NCI-H2196 (cell line): ENCODE measurements around the gene PITPNM1.
"Not testable (repeated sequence)": the region's sequence is repeated elsewhere in the genome, so short reads cannot be mapped to it uniquely, and the experiment has no call there.

Experiments
- DNase-seq: peaks from one replicate; lab custom pipeline; 2025; ENCODE audit not compliant: unreplicated experiment; lab: John Stamatoyannopoulos, UW

Gene PITPNM1

DNA sequence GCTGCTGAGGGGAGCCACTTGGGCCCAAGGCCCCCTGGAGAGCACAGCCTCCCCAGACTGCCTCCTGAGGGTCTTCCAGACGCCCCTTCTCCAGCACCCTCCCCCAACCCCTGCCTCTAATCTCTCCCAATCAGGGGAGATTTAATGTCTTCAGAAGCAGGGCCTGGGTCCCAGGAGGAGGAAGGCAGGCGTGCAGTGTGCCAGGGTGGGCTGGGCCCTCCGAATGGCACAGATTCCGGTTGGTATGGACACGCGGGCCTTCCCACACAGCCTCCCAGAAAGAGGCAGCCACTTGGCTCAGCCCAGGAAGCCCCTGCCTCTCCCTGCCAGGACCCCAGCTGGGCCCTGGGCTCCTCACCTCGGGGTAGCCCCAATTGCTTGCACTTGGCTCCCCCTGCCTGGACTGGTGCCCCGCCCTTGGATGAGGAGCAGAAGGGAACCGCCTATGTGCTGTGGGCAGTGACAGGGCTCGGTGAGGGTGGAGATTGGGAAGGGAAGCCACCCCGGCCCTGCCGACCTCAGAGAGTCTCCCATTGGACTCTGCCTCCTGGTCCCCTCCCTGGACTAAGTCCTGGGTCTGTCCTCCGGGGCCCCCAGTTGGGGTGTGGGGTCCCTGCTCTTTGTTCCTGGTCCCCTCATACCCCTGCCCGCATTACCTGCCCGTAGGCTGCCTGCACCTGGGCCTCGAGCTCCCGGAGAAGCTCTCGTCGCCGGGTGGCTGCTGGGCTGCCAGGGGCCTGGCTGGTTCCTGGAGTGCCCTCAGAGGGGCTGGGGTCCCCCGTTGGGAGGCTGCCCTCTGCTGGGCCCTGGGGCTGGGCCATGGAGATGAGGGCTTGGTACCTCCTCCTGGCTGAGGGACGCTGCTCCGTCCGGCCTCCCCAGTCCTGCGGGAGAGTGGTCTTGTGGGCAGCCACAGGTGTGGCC, 18.7 kb upstream of the PITPNM1 start:
- DNase-seq: no peak

- DNase-seq: no peak
Measured at GRCh38 chr11:67522844-67523555, 17.8 kb upstream of the PITPNM1 start, which contains the start of gene CABP2. Gene CABP2, minus strand, starts transcription at chr11:67523446. Its CDS starts 120 bp downstream, at chr11:67523326.

GRCh38 chr11:67522338-67522737, 17.2 kb upstream of the PITPNM1 start:
- DNase-seq: no peak

DNA sequence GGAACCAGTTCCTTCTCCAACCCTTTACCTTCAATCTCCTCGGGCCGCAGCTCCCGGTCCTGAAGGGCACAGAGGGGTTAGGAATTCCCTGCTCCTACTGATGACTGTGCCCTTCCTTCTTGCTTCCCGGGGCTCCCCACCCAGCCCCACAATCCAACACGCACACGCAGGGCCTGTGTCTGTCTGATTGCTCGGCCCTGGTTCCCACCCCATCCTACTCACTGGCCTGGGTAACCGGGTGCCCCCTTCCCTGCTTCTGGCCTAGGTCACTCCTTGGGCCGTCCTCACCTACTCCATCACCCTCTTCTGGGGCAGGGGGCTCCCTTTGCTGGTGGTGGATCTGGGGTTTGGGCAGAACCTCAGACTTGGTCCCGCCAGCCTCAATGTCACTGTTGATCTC, 16.8 kb upstream of the PITPNM1 start:
- DNase-seq: no peak

DNA sequence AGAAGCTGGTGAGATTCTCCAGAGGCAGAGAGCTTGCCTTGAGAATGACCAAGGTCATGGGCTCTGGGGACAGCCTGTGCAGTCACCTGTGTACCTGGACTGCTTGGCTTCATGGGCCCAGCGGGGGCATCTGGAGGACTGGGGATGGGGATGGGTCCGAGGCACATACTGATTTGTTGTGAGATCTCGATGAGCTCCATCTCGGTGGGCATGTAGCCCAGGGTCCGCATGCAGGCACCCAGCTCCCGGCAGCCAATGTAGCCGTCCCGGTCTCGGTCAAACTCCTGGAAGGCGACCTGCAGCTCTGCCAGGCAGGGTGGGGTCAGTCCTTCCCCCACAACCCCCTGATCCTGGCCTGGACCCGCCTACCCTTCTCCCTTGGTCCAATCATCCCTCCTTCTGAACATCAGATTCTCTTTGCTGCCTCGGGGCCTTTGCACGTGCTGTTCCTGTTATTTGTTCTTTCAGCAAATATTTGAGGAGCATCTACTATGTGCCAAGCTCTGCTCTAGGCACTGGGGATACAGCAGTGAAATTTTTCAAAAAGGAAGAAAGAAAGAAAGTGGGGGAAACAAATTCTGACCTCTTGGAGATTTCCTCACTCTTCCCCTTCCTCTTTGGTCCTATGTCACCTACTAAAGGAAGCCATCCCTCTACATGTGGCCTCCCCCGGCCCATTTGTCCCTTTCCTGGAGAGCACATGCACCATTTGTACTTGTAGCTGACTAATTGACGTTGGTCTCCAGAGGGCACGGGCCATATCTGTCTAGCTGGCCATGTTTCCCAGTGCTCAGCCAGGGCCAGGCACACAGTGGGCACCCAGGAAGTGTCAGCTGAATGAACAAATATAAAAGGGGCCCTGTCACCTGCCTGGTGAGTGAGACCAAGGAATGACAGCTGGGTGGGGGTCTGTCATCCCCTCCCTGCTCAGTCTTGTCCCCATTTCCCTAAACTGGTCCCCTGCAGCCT, 16.0 kb upstream of the PITPNM1 start:
- no peak for DNase-seq

GRCh38 chr11:67519726-67520125, 14.6 kb upstream of the PITPNM1 start:
- no peak for DNase-seq

GRCh38 chr11:67517784-67518552, 12.8 kb upstream of the PITPNM1 start:
- DNase-seq: no peak

DNA sequence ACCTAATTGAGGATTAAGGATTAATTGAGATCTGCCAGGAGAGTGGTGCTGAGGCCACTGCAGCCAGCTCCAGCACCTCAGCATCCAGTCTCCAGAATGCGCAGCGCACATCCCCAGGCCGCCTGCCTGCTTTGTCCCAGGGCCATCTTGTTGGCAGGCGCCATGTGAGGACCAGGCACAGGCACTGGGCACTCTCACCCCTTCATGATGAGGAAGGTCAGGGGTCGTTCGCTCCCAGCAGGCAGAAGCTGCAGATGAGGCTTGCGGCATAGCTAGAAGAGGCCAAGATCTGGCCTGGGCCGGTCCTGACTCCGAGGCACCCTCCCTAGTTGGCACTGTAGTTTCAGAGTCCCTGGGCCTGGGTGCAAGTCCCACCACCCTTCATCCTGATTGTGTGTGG, 11.6 kb upstream of the PITPNM1 start:
- DNase-seq: no peak

DNA sequence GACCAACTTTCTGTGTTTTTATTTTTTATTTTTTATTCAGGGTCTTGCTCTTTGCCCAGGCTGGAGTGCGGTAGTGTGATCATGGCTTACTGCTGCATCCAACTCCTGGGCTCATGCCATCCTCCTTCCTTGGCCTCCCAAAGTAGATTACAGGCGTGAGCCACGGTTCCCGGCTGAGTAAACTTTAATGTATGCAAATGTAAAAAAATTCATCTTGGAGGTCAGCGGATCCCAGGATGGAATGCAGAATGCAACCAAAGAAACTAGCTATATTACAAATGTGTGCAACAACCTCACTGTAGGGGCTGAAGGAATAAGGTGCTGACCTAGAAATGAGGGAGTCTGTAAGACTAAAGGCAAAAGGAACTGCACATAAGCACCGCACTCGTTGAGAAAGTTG, 9.0 kb upstream of the PITPNM1 start:
- no peak for DNase-seq

DNA sequence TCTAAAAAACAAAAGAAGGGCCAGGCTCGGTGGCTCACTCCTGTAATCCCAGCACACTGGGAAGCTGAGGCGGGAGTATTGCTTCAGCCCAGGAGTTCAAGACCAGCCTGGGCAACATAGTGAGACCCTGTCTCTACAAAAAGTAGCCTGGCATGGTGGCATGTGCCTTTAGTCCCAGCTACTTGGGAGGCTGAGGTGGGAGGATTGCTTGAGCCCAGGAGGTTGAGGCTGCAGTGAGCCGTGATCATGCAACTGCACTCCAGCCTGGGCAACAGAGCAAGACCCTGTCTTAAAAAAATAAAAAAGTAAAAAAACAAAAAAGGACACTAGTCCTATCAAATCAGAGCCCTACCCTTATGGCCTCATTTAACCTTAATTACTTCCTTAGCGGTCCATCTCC, 6.4 kb upstream of the PITPNM1 start:
- DNase-seq: not testable (repeated sequence)

GRCh38 chr11:67510023-67510345, 4.8 kb upstream of the PITPNM1 start:
- no peak for DNase-seq

DNA sequence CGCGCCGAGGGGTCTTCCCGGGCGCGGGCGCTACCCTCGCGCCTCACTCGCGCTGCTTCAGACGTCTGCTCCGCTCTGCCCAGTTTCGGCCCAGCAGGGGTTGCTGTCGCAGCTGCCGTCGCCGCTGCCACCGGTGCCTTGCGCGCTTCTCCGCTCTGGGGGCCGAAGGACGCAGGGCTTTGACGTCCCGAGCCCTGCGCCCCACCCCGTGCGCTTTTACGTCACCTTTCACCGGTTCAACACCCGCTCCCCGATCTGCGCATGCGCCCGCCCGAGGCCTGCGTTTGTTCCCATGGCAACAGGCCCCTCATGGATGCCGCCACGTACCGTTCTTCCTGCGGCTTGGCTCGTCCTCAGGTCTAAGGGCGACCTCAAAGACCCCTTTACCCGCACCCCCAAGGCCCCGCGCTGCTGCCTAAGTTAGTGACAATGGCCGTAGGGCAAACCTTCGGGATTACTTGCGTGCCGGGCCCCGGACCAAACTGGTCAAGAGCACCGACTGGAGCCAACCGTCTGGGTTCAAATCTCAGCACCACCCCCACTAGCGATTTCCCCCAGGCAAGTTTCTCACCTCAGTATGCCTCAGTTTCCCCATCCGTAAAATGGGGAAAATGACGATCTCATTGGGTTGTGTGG, 3.4 kb upstream of the PITPNM1 start:
- peak; percentile 98 for DNase-seq

- DNase-seq: peak; percentile 99
Measured at GRCh38 chr11:67507864-67508485, 2.8 kb upstream of the PITPNM1 start, which contains the start of gene CDK2AP2. Gene CDK2AP2, minus strand, starts transcription at chr11:67508162. Its CDS starts 80 bp downstream, at chr11:67508082.

- peak; percentile 9 for DNase-seq
Measured at GRCh38 chr11:67507242-67507863, 2.2 kb upstream of the PITPNM1 start.

DNA sequence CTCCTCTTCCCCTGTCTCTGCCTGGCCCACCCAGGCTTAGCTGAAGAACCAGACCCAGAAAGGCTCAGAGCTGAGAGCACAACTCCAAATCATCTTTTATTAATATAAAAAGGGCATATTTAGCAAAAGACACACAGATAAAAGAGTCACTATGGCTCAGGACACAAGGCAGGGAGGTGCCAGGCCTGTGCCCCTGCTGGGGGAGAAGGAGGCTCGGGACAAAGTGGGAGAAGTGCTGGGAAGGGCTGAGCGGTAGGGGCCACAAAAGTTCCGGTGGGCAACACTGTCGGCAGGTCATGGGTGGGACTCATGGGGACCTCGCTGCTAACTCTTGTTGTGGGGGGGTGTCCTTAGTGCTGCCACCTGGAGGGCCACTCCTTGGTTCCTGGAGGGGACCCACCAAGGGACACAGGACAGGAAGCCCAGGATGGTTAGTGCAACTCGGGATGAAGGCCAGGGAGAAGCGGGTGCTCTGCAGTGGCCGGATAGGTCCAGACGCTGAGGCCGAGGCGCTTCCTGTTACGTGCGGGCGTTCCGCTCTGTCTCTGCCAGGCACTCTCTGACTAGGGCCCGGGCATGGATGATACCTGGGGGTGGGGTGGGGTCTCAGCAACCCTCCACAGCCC, 1.4 kb upstream of the PITPNM1 start:
- DNase-seq: no peak

DNA sequence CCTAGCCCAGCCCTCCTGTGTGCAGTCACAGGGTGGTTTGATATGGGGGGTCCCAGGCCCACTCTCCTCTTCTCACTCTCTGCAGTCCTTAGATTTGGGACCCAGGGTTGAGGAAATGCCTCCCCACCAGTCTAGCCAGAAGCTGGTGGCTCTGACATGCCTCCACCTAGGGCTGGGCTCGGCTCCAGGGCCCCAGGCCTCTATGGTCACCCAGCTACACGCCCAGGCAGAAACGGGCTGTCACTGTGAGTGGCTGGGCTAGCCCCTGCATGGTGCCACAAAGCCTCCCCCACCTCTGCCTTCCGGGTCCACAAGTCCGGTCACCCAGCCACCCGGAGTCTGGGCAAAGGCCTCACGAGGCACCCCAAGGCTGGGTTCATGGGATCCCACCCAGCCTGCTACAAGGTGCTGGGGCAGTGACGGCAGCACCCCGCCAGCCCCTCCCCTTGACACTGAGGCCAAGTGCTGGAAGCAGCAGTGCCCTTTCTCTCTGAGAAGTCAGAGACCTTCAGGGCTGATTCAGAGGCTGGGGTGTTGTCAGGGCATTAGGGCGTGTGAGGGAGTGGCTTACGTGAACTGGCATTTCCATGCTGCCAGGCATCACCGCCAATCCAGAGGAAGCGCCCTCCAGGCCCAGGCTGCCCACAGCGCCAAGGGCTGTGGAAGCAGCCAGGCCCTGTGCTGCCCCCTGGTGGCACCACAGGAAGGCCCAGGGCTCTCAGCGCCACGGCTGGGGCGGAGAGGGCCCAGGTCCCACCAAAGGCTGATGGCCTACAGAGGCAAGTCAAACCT, 638 bp upstream of the PITPNM1 start:
- peak; percentile 95 for DNase-seq
